Thymus (tissue), 11 donors: ENCODE results near the gene PKP1. TPM values are rescaled to one million over a fixed set of nuclear protein-coding genes. Genes with fewer than 3 reads are reported as not detected.

Experiments used
- DNase-seq, 9 donors: peaks; one replicate each; pipeline ENCODE4 v3.0.0-alpha.2; 2013; ENCODE audit warnings: low spot score in 9 of 9, low read depth in 6 of 9, missing footprints in 1 of 9
- H3K27ac ChIP-seq, 2 donors: one replicate each; pipeline ENCODE4 v1.5.1; 2013; ENCODE audit warnings: control low read depth in 1 of 2, low read depth in 1 of 2, low read length in 1 of 2, mild to moderate bottlenecking in 1 of 2, moderate library complexity in 1 of 2
- H3K27me3 ChIP-seq, 2 donors: one replicate each; pipeline ENCODE4 v1.5.1; 2013; ENCODE audit warnings: low read length in 1 of 2; ENCODE audit not compliant: control insufficient read depth in 2 of 2, insufficient read depth in 1 of 2
- H3K36me3 ChIP-seq, 2 donors: one replicate each; pipeline ENCODE4 v1.5.1; 2013; ENCODE audit warnings: low read length in 1 of 2, mild to moderate bottlenecking in 1 of 2, moderate library complexity in 1 of 2; ENCODE audit not compliant: control insufficient read depth in 2 of 2, insufficient read depth in 2 of 2
- H3K4me1 ChIP-seq, 2 donors: one replicate each; pipeline ENCODE4 v1.5.1; 2013; ENCODE audit warnings: low read length in 2 of 2; ENCODE audit not compliant: control insufficient read depth in 2 of 2, insufficient read depth in 2 of 2
- H3K4me3 ChIP-seq, 2 donors: one replicate each; pipeline ENCODE4 v1.5.1; 2013; ENCODE audit warnings: low read length in 2 of 2, control low read depth in 1 of 2, mild to moderate bottlenecking in 1 of 2
- H3K9me3 ChIP-seq, 2 donors: one replicate each; pipeline ENCODE4 v1.5.1; 2013; ENCODE audit warnings: low read length in 1 of 2, mild to moderate bottlenecking in 1 of 2; ENCODE audit not compliant: control insufficient read depth in 2 of 2, insufficient read depth in 1 of 2
- WGBS: extraction: QIAGEN DNeasy Blood & Tissue Kit; methylation state at CpG from one replicate; pipeline ENCODE4 v1.1.7; 2013; 5-methylcytosine and 5-hydroxymethylcytosine counted together
- polyA plus RNA-seq: library from polyadenylated mRNA; stranded (reverse); fragments of 200-250 nt; gene quantifications from one replicate; pipeline ENCODE4 v1.2.3, GENCODE V29; 2013
- total RNA-seq: library from RNA; stranded (reverse); fragments of 120-200 nt; gene quantifications from one replicate; pipeline ENCODE4 v1.2.4, GENCODE V29; 2013
- donor health status: healthy.

Gene PKP1
- total and polyA plus RNA-seq, 2 donors: 14.1 to 20.0 TPM

DNA sequence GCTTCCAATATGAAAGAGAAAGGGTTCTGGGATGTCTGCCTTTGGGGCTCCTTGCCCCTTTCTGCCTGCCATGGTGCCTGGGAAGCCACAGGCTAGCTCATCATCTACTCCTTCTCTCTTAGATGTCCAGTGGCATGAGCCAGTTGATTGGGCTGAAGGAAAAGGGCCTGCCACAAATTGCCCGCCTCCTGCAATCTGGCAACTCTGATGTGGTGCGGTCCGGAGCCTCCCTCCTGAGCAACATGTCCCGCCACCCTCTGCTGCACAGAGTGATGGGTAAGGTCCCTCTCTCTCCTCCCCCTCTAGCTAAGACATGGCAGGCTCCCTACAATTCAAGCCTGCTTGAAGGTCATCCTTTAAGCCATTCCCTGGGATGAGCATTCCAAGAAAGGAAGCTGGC, 41.0 kb downstream of the PKP1 start:
- H3K4me1 ChIP-seq: no peaks in the 10 kb centered on the region
- no peak overlapping the region for H3K27ac ChIP-seq
- no peaks in the 10 kb centered on the region for H3K36me3 ChIP-seq
- H3K27me3 ChIP-seq: no peaks in the 10 kb centered on the region
- H3K9me3 ChIP-seq: no peaks in the 10 kb centered on the region
- no peak for DNase-seq
- no peak overlapping the region for H3K4me3 ChIP-seq
- WGBS: over 99% methylated on average over 4 of the region's 4 CpGs

- 83% methylated on average over 16 of the region's 16 CpGs for WGBS
- Histone ChIP-seq H3K27ac (no peak overlapping the region), H3K9me3 (no peaks in the 10 kb centered on the region), H3K36me3 (no peaks in the 10 kb centered on the region), H3K27me3 (no peaks in the 10 kb centered on the region), H3K4me1 (no peaks in the 10 kb centered on the region), H3K4me3 (no peak overlapping the region)
- DNase-seq: no peak
Observed at GRCh38 chr1:201324821-201325677, 41.7 kb downstream of the PKP1 start.

- H3K36me3 ChIP-seq: no peaks in the 10 kb centered on the region
- no peak overlapping the region for H3K27ac ChIP-seq
- WGBS: 97% methylated on average over 8 of the region's 8 CpGs
- no peak for DNase-seq
- no peaks in the 10 kb centered on the region for H3K4me1 ChIP-seq
- H3K27me3 ChIP-seq: no peaks in the 10 kb centered on the region
- H3K9me3 ChIP-seq: no peaks in the 10 kb centered on the region
- H3K4me3 ChIP-seq: no peak overlapping the region
Observed at GRCh38 chr1:201325678-201326060, 42.4 kb downstream of the PKP1 start.

DNA sequence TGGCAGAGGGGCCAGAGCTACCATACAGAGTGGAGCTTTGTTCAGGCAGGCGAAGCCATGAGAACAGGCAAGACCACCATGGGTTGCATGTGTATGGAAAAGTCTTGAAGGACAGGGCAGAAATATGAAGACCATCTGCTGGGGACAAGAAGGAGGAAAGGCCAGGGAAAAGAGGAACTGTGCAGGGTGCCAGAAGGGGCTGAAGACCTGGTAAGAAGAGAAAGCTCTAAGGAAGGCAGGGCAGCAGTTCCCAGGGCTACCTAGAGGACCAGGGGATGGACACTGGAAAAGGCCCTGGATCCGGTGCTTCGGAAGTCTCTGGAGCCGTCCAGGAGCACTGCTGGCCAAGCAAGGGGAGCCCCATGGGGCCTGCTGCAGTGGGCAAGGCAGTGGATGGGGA, 43.4 kb downstream of the PKP1 start:
- no peaks in the 10 kb centered on the region for H3K36me3 ChIP-seq
- no peak overlapping the region for H3K4me3 ChIP-seq
- WGBS: 95% methylated on average over 4 of the region's 4 CpGs
- H3K9me3 ChIP-seq: no peaks in the 10 kb centered on the region
- H3K27ac ChIP-seq: no peak overlapping the region
- DNase-seq: no peak
- H3K27me3 ChIP-seq: no peaks in the 10 kb centered on the region
- no peaks in the 10 kb centered on the region for H3K4me1 ChIP-seq

GRCh38 chr1:201327687-201328240, 44.5 kb downstream of the PKP1 start:
- WGBS: 94% methylated on average over 7 of the region's 7 CpGs
- DNase-seq: no peak
- Histone ChIP-seq H3K4me3 (no peak overlapping the region), H3K36me3 (no peaks in the 10 kb centered on the region), H3K9me3 (no peaks in the 10 kb centered on the region), H3K27me3 (no peaks in the 10 kb centered on the region), H3K4me1 (no peaks in the 10 kb centered on the region), H3K27ac (no peak overlapping the region)

GRCh38 chr1:201328576-201328975, 45.3 kb downstream of the PKP1 start:
- H3K27me3 ChIP-seq: no peaks in the 10 kb centered on the region
- no peaks in the 10 kb centered on the region for H3K36me3 ChIP-seq
- no peaks in the 10 kb centered on the region for H3K9me3 ChIP-seq
- DNase-seq: no peak
- no peaks in the 10 kb centered on the region for H3K4me1 ChIP-seq
- WGBS: 88% methylated on average over 4 of the region's 4 CpGs
- no peak overlapping the region for H3K4me3 ChIP-seq
- no peak overlapping the region for H3K27ac ChIP-seq

- H3K27ac ChIP-seq: no peak overlapping the region
- no peaks in the 10 kb centered on the region for H3K9me3 ChIP-seq
- H3K4me3 ChIP-seq: no peak overlapping the region
- 95% methylated on average over 2 of the region's 2 CpGs for WGBS
- no peaks in the 10 kb centered on the region for H3K4me1 ChIP-seq
- no peaks in the 10 kb centered on the region for H3K27me3 ChIP-seq
- H3K36me3 ChIP-seq: no peaks in the 10 kb centered on the region
- DNase-seq: no peak
Observed at GRCh38 chr1:201329286-201329685, 46.0 kb downstream of the PKP1 start.

GRCh38 chr1:201329801-201330200, 46.5 kb downstream of the PKP1 start:
- Histone ChIP-seq H3K27me3 (no peaks in the 10 kb centered on the region), H3K4me3 (no peak overlapping the region), H3K9me3 (no peaks in the 10 kb centered on the region), H3K4me1 (no peaks in the 10 kb centered on the region), H3K27ac (no peak overlapping the region), H3K36me3 (no peaks in the 10 kb centered on the region)
- no peak for DNase-seq
- WGBS: 95% methylated on average over 4 of the region's 4 CpGs

GRCh38 chr1:201330541-201330940, 47.2 kb downstream of the PKP1 start:
- DNase-seq: no peak
- Histone ChIP-seq H3K27ac (no peak overlapping the region), H3K4me3 (no peak overlapping the region), H3K27me3 (no peaks in the 10 kb centered on the region), H3K9me3 (no peaks in the 10 kb centered on the region), H3K4me1 (no peaks in the 10 kb centered on the region), H3K36me3 (no peaks in the 10 kb centered on the region)
- 98% methylated on average over 2 of the region's 2 CpGs for WGBS
